ENCODE results near the gene DZANK1.
"Not testable (repeated sequence)": the region's sequence is repeated elsewhere in the genome, so short reads cannot be mapped to it uniquely, and the experiment has no call there.

DZANK1 gene

GRCh38 chr20:18372296-18372695 lies 94.5 kb downstream of the DZANK1 start:
- no peak overlapping the region for H3K9ac ChIP-seq (ENCODE audit: low read length)
- no peaks in the 10 kb centered on the region for H3K9me3 ChIP-seq (ENCODE audit: control insufficient read depth, low read depth, low read length)
- H3K4me1 ChIP-seq (ENCODE audit: control insufficient read depth, low read depth, low read length): no peaks in the 10 kb centered on the region
- no peaks in the 10 kb centered on the region for H3K36me3 ChIP-seq (ENCODE audit: control insufficient read depth, low read depth, low read length)
- H3K4me3 ChIP-seq (ENCODE audit: low read length): no peak overlapping the region
- no peaks in the 10 kb centered on the region for H3K27me3 ChIP-seq (ENCODE audit: control insufficient read depth, insufficient read depth, low read length)
- H3K27ac ChIP-seq (ENCODE audit: low read length): no peak overlapping the region

- Histone ChIP-seq H3K4me1 (ENCODE audit: control insufficient read depth, low read depth, low read length) (no peaks in the 10 kb centered on the region), H3K27ac (ENCODE audit: low read length) (no peak overlapping the region), H3K36me3 (ENCODE audit: control insufficient read depth, low read depth, low read length) (no peaks in the 10 kb centered on the region), H3K9me3 (ENCODE audit: control insufficient read depth, low read depth, low read length) (no peaks in the 10 kb centered on the region), H3K9ac (ENCODE audit: low read length) (no peak overlapping the region), H3K27me3 (ENCODE audit: control insufficient read depth, insufficient read depth, low read length) (no peaks in the 10 kb centered on the region), H3K4me3 (ENCODE audit: low read length) (no peak overlapping the region)
These were observed 102.1 kb downstream of the DZANK1 start for GRCh38 chr20:18364768-18365167.

- Histone ChIP-seq H3K36me3 (ENCODE audit: control insufficient read depth, low read depth, low read length) (no peaks in the 10 kb centered on the region), H3K9ac (ENCODE audit: low read length) (no peak overlapping the region), H3K27me3 (ENCODE audit: control insufficient read depth, insufficient read depth, low read length) (no peaks in the 10 kb centered on the region), H3K4me3 (ENCODE audit: low read length) (no peak overlapping the region), H3K27ac (ENCODE audit: low read length) (no peak overlapping the region), H3K9me3 (ENCODE audit: control insufficient read depth, low read depth, low read length) (no peaks in the 10 kb centered on the region), H3K4me1 (ENCODE audit: control insufficient read depth, low read depth, low read length) (no peaks in the 10 kb centered on the region)
These were observed 103.1 kb downstream of the DZANK1 start for GRCh38 chr20:18363708-18364107.

GRCh38 chr20:18362916-18363315 lies 103.9 kb downstream of the DZANK1 start:
- Histone ChIP-seq H3K27me3 (ENCODE audit: control insufficient read depth, insufficient read depth, low read length) (no peaks in the 10 kb centered on the region), H3K36me3 (ENCODE audit: control insufficient read depth, low read depth, low read length) (no peaks in the 10 kb centered on the region), H3K27ac (ENCODE audit: low read length) (no peak overlapping the region), H3K9me3 (ENCODE audit: control insufficient read depth, low read depth, low read length) (no peaks in the 10 kb centered on the region), H3K4me1 (ENCODE audit: control insufficient read depth, low read depth, low read length) (no peaks in the 10 kb centered on the region), H3K4me3 (ENCODE audit: low read length) (no peak overlapping the region), H3K9ac (ENCODE audit: low read length) (no peak overlapping the region)

GRCh38 chr20:18361678-18362077 lies 105.2 kb downstream of the DZANK1 start:
- no peaks in the 10 kb centered on the region for H3K27me3 ChIP-seq (ENCODE audit: control insufficient read depth, insufficient read depth, low read length)
- no peak overlapping the region for H3K9ac ChIP-seq (ENCODE audit: low read length)
- no peaks in the 10 kb centered on the region for H3K9me3 ChIP-seq (ENCODE audit: control insufficient read depth, low read depth, low read length)
- H3K36me3 ChIP-seq (ENCODE audit: control insufficient read depth, low read depth, low read length): no peaks in the 10 kb centered on the region
- no peak overlapping the region for H3K4me3 ChIP-seq (ENCODE audit: low read length)
- no peaks in the 10 kb centered on the region for H3K4me1 ChIP-seq (ENCODE audit: control insufficient read depth, low read depth, low read length)
- H3K27ac ChIP-seq (ENCODE audit: low read length): no peak overlapping the region

GRCh38 chr20:18360635-18361034 lies 106.2 kb downstream of the DZANK1 start:
- no peaks in the 10 kb centered on the region for H3K4me1 ChIP-seq (ENCODE audit: control insufficient read depth, low read depth, low read length)
- no peaks in the 10 kb centered on the region for H3K36me3 ChIP-seq (ENCODE audit: control insufficient read depth, low read depth, low read length)
- H3K9ac ChIP-seq (ENCODE audit: low read length): no peak overlapping the region
- no peak overlapping the region for H3K4me3 ChIP-seq (ENCODE audit: low read length)
- no peaks in the 10 kb centered on the region for H3K9me3 ChIP-seq (ENCODE audit: control insufficient read depth, low read depth, low read length)
- no peak overlapping the region for H3K27ac ChIP-seq (ENCODE audit: low read length)
- no peaks in the 10 kb centered on the region for H3K27me3 ChIP-seq (ENCODE audit: control insufficient read depth, insufficient read depth, low read length)

- no peaks in the 10 kb centered on the region for H3K9me3 ChIP-seq (ENCODE audit: control insufficient read depth, low read depth, low read length)
- no peak overlapping the region for H3K4me3 ChIP-seq (ENCODE audit: low read length)
- no peaks in the 10 kb centered on the region for H3K36me3 ChIP-seq (ENCODE audit: control insufficient read depth, low read depth, low read length)
- no peak overlapping the region for H3K9ac ChIP-seq (ENCODE audit: low read length)
- H3K27me3 ChIP-seq (ENCODE audit: control insufficient read depth, insufficient read depth, low read length): no peaks in the 10 kb centered on the region
- H3K27ac ChIP-seq (ENCODE audit: low read length): no peak overlapping the region
- no peaks in the 10 kb centered on the region for H3K4me1 ChIP-seq (ENCODE audit: control insufficient read depth, low read depth, low read length)
These were observed 107.0 kb downstream of the DZANK1 start for GRCh38 chr20:18359854-18360253.

GRCh38 chr20:18349749-18350148 lies 117.1 kb downstream of the DZANK1 start:
- H3K4me3 ChIP-seq (ENCODE audit: low read length); H3K9me3 ChIP-seq (ENCODE audit: control insufficient read depth, low read depth, low read length); H3K27me3 ChIP-seq (ENCODE audit: control insufficient read depth, insufficient read depth, low read length); H3K9ac ChIP-seq (ENCODE audit: low read length); H3K4me1 ChIP-seq (ENCODE audit: control insufficient read depth, low read depth, low read length); H3K27ac ChIP-seq (ENCODE audit: low read length); H3K36me3 ChIP-seq (ENCODE audit: control insufficient read depth, low read depth, low read length): not testable (repeated sequence)
